MCF 10A (cell line): ENCODE measurements around the gene MAML2. TPM values are rescaled to one million over a fixed set of nuclear protein-coding genes. Genes with fewer than 3 reads are reported as not detected.
A peak's percentile ranks its signal among the peaks of the same experiment; 100 is the strongest.

Experiments
- BruUV-seq: library from RNA; stranded (reverse); fragments of 400-500 nt; replicated peaks from 2 replicates; lab custom pipeline; 2021; lab: Mats Ljungman, UMichigan
- CTCF ChIA-PET: fragments of 300-600 bp; sonication (Branson Sonifier 250); formaldehyde crosslinking; extraction: SDS; loops from one replicate; lab custom pipeline; 2021; ENCODE audit warnings: antibody characterized with exemption, inconsistent platforms; lab: Yijun Ruan, JAX
- POLR2A ChIA-PET: fragments of 300-600, 350-650 bp; sonication (Branson Sonifier 250); formaldehyde crosslinking; extraction: SDS; loops from one replicate; lab custom pipeline; 2020; ENCODE audit warnings: antibody characterized with exemption, inconsistent platforms; lab: Yijun Ruan, JAX
- DNase-seq: peaks from one replicate; pipeline ENCODE4 v3.0.0-alpha.2; 2018; ENCODE audit not compliant: unreplicated experiment
- H3K27ac Mint-ChIP-seq: one replicate; pipeline ENCODE4 v1.8.0; 2022; ENCODE audit warnings: mild to moderate bottlenecking, low read depth, mixed read lengths; ENCODE audit not compliant: unreplicated experiment
- H3K27me3 Mint-ChIP-seq: one replicate; pipeline ENCODE4 v1.8.0; 2022; ENCODE audit warnings: mixed read lengths; ENCODE audit not compliant: insufficient read depth, unreplicated experiment
- H3K36me3 Mint-ChIP-seq: one replicate; pipeline ENCODE4 v1.8.0; 2022; ENCODE audit warnings: mild to moderate bottlenecking, moderate library complexity, mixed read lengths; ENCODE audit not compliant: insufficient read depth, unreplicated experiment
- H3K4me1 Mint-ChIP-seq: one replicate; pipeline ENCODE4 v1.8.0; 2022; ENCODE audit warnings: mixed read lengths; ENCODE audit not compliant: insufficient read depth, unreplicated experiment
- H3K4me3 Mint-ChIP-seq: one replicate; pipeline ENCODE4 v1.8.0; 2022; ENCODE audit warnings: mild to moderate bottlenecking, moderate library complexity, mixed read lengths; ENCODE audit not compliant: unreplicated experiment
- H3K9me3 Mint-ChIP-seq: one replicate; pipeline ENCODE4 v1.8.0; 2022; ENCODE audit warnings: mixed read lengths; ENCODE audit not compliant: unreplicated experiment
- intact Hi-C: fragments of 100-400 bp; cut with micrococcal nuclease; formaldehyde crosslinking; loops from 2 replicates; pipeline ENCODE4 v1.14.1; 2022
- total RNA-seq: library from RNA; stranded (reverse); gene quantifications from 2 replicates; pipeline ENCODE4 v1.2.3, GENCODE V29; 2022
- TF ChIP-seq, protein P1 (sequence below): fragments of 200-600 bp; IDR thresholded peaks from one replicate; pipeline ENCODE4 v1.8.0; 2022; ENCODE audit warnings: antibody characterized with exemption, mild to moderate bottlenecking; ENCODE audit not compliant: unreplicated experiment

The MAML2 gene
- total RNA-seq, 1 experiment from 2014 or later: 8.6 TPM

DNA sequence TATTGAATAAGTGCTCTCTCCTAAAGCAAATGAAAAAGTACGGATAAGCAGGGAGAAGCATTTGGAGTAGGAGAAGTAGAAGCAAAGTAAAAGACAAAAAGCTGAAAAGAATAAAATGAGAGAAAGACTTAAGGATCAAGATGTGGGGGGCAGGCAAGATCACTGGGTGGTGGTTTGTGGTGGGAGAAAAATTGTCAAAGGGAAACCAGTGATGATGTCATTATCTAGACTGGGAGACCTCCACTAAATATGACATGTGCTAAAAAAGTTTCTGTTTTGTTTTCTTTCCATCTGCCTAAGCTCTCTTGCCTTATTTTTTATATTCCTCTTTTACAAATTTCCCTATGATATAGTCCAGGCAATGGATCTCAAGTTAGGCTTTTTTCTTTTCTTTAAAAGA lies 14.8 kb upstream of the MAML2 start:
- ChIA-PET CTCF (interaction anchor here (3.9 kb wide), 1 partner anchor 14 kb away, joined by 18 read pairs; the partner anchor contains the start of gene MAML2), POLR2A (interaction anchor here (1.0 kb wide), 1 partner anchor 15 kb away, joined by 3 read pairs; the partner anchor contains the start of gene MAML2)
- TF ChIP-seq, protein P1, sequence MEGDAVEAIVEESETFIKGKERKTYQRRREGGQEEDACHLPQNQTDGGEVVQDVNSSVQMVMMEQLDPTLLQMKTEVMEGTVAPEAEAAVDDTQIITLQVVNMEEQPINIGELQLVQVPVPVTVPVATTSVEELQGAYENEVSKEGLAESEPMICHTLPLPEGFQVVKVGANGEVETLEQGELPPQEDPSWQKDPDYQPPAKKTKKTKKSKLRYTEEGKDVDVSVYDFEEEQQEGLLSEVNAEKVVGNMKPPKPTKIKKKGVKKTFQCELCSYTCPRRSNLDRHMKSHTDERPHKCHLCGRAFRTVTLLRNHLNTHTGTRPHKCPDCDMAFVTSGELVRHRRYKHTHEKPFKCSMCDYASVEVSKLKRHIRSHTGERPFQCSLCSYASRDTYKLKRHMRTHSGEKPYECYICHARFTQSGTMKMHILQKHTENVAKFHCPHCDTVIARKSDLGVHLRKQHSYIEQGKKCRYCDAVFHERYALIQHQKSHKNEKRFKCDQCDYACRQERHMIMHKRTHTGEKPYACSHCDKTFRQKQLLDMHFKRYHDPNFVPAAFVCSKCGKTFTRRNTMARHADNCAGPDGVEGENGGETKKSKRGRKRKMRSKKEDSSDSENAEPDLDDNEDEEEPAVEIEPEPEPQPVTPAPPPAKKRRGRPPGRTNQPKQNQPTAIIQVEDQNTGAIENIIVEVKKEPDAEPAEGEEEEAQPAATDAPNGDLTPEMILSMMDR: no peak
- Mint-ChIP-seq H3K4me1 (no peaks in the 10 kb centered on the region), H3K36me3 (peaks cover 18% of the 10 kb centered on the region), H3K4me3 (no peak overlapping the region), H3K27ac (no peak overlapping the region), H3K27me3 (no peaks in the 10 kb centered on the region), H3K9me3 (no peaks in the 10 kb centered on the region)
- DNase-seq: no peak
- intact Hi-C loops: no loop called here
- BruUV-seq: no TSS peak

DNA sequence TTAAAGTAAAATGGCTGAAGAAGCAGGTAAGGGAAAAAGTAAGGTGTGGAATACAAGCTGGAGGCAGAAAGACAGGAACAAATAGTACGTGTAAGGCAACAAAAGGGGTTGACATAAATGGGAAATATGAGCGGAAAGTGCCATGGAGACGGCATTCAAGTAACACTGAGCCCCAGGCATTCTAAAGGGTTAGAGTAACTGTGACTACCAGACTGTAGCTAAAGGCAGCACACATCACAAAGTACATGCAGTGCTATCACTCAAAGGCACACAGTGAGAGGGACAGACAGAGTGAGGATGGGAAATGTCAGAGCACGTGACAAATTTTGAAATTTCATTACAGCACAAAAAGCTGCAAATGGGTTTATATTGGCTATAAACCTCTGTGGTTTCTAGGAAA lies 13.9 kb upstream of the MAML2 start:
- no peaks in the 10 kb centered on the region for H3K27me3 Mint-ChIP-seq
- intact Hi-C loops: no loop called here
- BruUV-seq: no TSS peak
- peaks cover 13% of the 10 kb centered on the region for H3K36me3 Mint-ChIP-seq
- H3K9me3 Mint-ChIP-seq: no peaks in the 10 kb centered on the region
- DNase-seq: no peak
- H3K27ac Mint-ChIP-seq: no peak overlapping the region
- H3K4me1 Mint-ChIP-seq: no peaks in the 10 kb centered on the region
- CTCF ChIA-PET: interaction anchor here (2.5 to 3.9 kb wide), 2 partner anchors 13 to 521 kb away, joined by 8 to 18 read pairs; partner anchors contain the start of gene MAML2
- POLR2A ChIA-PET: no interaction called here
- H3K4me3 Mint-ChIP-seq: no peak overlapping the region
- TF ChIP-seq, protein P1: no peak

DNA sequence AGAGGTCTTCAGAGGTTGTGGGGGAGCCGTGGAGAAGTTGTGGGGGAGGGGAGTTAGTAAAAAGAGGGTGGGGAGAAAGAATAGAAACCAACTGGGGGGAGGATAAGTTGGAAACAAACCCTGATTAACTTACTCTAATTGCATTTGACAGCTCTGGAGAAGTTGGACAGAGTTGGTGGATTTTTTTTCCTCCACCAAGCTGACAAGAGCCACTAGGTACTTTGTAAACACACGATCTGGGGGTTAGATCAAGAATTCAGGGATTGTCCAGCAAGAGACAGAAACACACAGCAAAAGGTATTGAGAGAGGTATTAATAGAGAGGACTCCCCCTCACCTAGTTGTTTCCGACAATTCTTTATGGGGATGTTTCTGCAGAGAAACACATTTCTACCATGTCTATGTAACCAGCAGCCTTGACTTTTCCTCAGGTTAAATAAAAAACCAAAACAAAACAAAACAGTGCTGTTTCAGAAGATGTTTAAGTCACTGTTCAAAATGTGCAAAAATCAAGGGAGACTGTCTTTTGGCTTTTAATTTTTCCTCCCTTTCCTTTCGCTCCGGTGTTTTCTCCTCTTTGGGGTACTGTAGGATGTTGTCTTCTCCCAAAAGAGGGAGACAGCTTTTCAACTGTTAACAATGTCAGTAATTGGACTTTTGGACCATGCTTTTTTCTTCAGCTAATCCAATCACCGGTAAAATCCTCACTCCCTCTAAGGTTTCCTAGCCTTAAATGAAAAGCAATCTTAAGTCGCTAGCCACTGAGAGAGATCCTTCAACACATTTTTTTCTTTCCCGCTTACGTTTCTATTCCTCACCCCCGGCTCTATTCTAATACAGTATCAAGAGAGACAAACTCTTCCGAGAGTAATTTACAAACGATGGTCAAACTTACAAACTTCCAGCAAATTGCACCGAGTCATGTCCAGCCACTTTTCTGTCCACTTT lies 708 bp downstream of the MAML2 start:
- BruUV-seq: TSS peak; percentile 64
- ChIA-PET POLR2A (interaction anchor here (0.6 to 8.4 kb wide), 49 partner anchors 14 to 1788 kb away, joined by 3 to 217 read pairs (median 4); partner anchors contain the start of genes CCDC82, CEP57, FAM76B and JRKL), CTCF (interaction anchor here (0.6 to 11.2 kb wide), 111 partner anchors 8 to 678 kb away, joined by 3 to 202 read pairs (median 5); partner anchors contain the start of genes CCDC82, JRKL and MTMR2)
- intact Hi-C loops: loop anchor here (2.0 to 5.0 kb wide), 3 partner anchors 80 to 420 kb away; partner anchors contain the start of gene MTMR2
- Mint-ChIP-seq H3K4me3 (peak overlapping the region; percentile 95), H3K27me3 (no peaks in the 10 kb centered on the region), H3K36me3 (peaks cover 6% of the 10 kb centered on the region), H3K9me3 (no peaks in the 10 kb centered on the region), H3K27ac (peak overlapping the region; percentile 94), H3K4me1 (peaks cover 44% of the 10 kb centered on the region)
- TF ChIP-seq, protein P1: peak; percentile 3
- DNase-seq: no peak
